Stimulated activated CD8-positive, alpha-beta memory T cell treated with anti-CD3 and anti-CD28 coated beads, Interleukin-4, amount 100 ng/mL, for 1 hour (primary cell): Measurements from ENCODE around the gene MASP1.

ENCODE experiments used
- DNase-seq, 2 donors: peaks; one replicate each; pipeline ENCODE4 v3.0.0-alpha.2; 2020; ENCODE audit warnings: low read depth in 2 of 2, low spot score in 1 of 2

Gene MASP1

DNA sequence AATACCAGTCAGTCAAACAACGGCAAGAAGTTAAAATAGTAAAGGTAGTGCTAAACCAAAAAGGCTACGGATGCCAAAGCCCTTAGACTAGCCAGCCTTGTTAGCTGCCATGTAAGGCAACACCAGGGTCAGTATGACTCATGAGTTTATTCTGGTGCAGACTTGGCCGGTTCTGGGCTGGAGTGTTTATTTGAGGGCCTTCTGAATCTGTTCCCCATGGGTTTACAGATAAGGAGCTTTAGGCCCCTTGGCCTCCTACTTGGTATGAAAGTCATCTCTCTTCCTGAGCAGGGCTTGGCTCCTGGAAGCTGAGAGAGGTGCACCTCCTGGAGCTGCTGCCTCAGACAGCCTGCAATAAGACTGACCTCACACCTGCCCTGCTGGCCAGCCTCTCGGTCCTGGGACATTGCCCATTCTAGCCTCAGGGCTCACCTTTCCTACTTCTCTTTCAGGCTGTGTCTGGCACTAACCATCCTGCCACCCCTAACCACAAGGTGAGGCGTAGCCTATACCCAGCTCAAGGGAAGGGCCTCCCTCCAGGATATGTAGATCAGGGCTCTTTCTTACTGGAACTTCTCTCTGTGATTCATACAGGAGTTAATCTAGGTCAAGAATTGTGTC is 104.6 kb downstream of the MASP1 start:
- DNase-seq = no peak

GRCh38 chr3:187186375-187186774 is 105.2 kb downstream of the MASP1 start:
- no peak for DNase-seq

GRCh38 chr3:187185759-187186158 is 105.8 kb downstream of the MASP1 start:
- DNase-seq = no peak
